Myocyte (in vitro differentiated cells): Measurements from ENCODE around the gene KIF1A. TPM values are rescaled to one million over a fixed set of nuclear protein-coding genes. Genes with fewer than 3 reads are reported as not detected.
"Not testable (repeated sequence)": the region's sequence is repeated elsewhere in the genome, so short reads cannot be mapped to it uniquely, and the experiment has no call there.

Experiments used
- DNase-seq: peaks from one replicate; pipeline ENCODE4 v3.0.0-alpha.2; 2012; ENCODE audit warnings: low read depth
- total RNA-seq: library from RNA; depleted of rRNA; stranded (reverse); fragments of >200 nt; gene quantifications from 2 replicates; pipeline ENCODE4 v1.2.3, GENCODE V29; 2014

The KIF1A gene
- total RNA-seq, 1 donor from 2014 or later, result 0.16 TPM

- DNase-seq, result no peak
These were observed 112.8 kb downstream of the KIF1A start for GRCh38 chr2:240707043-240707756.

- no peak for DNase-seq
These were observed 114.7 kb downstream of the KIF1A start for GRCh38 chr2:240705204-240705791.

- no peak for DNase-seq
These were observed 115.4 kb downstream of the KIF1A start for GRCh38 chr2:240704651-240705050.

- DNase-seq, result no peak
These were observed 116.3 kb downstream of the KIF1A start for GRCh38 chr2:240703417-240704341.

- DNase-seq, result no peak
These were observed 117.4 kb downstream of the KIF1A start for GRCh38 chr2:240702640-240703011.

GRCh38 chr2:240701736-240702639, 118.0 kb downstream of the KIF1A start:
- no peak for DNase-seq

- no peak for DNase-seq
These were observed 118.8 kb downstream of the KIF1A start for GRCh38 chr2:240701091-240701735.

GRCh38 chr2:240700616-240701015, 119.4 kb downstream of the KIF1A start:
- not testable (repeated sequence) for DNase-seq

- DNase-seq, result not testable (repeated sequence)
These were observed 120.2 kb downstream of the KIF1A start for GRCh38 chr2:240699835-240700234.

GRCh38 chr2:240698852-240699561, 121.0 kb downstream of the KIF1A start:
- DNase-seq, result not testable (repeated sequence)

- DNase-seq, result not testable (repeated sequence)
These were observed 123.5 kb downstream of the KIF1A start for GRCh38 chr2:240696469-240696868.

- not testable (repeated sequence) for DNase-seq
These were observed 124.4 kb downstream of the KIF1A start for GRCh38 chr2:240695593-240695992.

GRCh38 chr2:240694304-240694703, 125.7 kb downstream of the KIF1A start:
- DNase-seq, result not testable (repeated sequence)

GRCh38 chr2:240692583-240693561, 127.1 kb downstream of the KIF1A start:
- not testable (repeated sequence) for DNase-seq

GRCh38 chr2:240691631-240692420, 128.2 kb downstream of the KIF1A start, which contains the start of gene AQP12A:
TSS of gene AQP12A (plus strand) at chr2:240691866. CDS start at chr2:240691914, 48 bp downstream.
- not testable (repeated sequence) for DNase-seq

- DNase-seq, result not testable (repeated sequence)
These were observed 129.0 kb downstream of the KIF1A start for GRCh38 chr2:240691075-240691427.

GRCh38 chr2:240690421-240691074, 129.5 kb downstream of the KIF1A start:
- not testable (repeated sequence) for DNase-seq
